GM10248 (cell line): ENCODE measurements around the gene ZNF234.
"Not testable (repeated sequence)": the region's sequence is repeated elsewhere in the genome, so short reads cannot be mapped to it uniquely, and the experiment has no call there.

ENCODE experiments used
- CTCF ChIA-PET: fragments of 300-600 bp; sonication (Branson Sonifier 250); formaldehyde crosslinking; extraction: SDS; loops from one replicate; lab custom pipeline; 2021; ENCODE audit warnings: antibody characterized with exemption; lab: Yijun Ruan, JAX
- POLR2A ChIA-PET: fragments of 350-650 bp; sonication (Branson Sonifier 250); formaldehyde crosslinking; extraction: SDS; loops from one replicate; lab custom pipeline; 2020; ENCODE audit warnings: antibody characterized with exemption; lab: Yijun Ruan, JAX
- DNase-seq: peaks from one replicate; pipeline ENCODE4 v3.0.0; 2012; ENCODE audit errors: extremely low spot score
- CTCF ChIP-seq: IDR thresholded peaks from 2 replicates; pipeline ENCODE4 v1.5.1; 2012; ENCODE audit warnings: mild to moderate bottlenecking, low read depth; ENCODE audit errors: extremely low read depth, missing control alignments, control extremely low read depth

ZNF234 gene

GRCh38 chr19:44111910-44112463, 29.4 kb upstream of the ZNF234 start:
- CTCF ChIA-PET: no interaction called here
- DNase-seq: no peak
- POLR2A ChIA-PET: no interaction called here
- TF ChIP-seq CTCF: no peak

- DNase-seq: no peak
- ChIA-PET POLR2A (interaction anchor here (1.1 kb wide), 1 partner anchor 52 kb away, joined by 3 read pairs; the partner anchor contains the start of gene ZNF226), CTCF (no interaction called here)
- no peak for TF ChIP-seq CTCF
These were observed 28.6 kb upstream of the ZNF234 start for GRCh38 chr19:44112802-44113137.

GRCh38 chr19:44113138-44113783, 28.1 kb upstream of the ZNF234 start, which contains the start of gene ZNF225:
Gene ZNF225 (plus strand): TSS chr19:44113399. CDS start chr19:44115828, 2,429 bp downstream.
- ChIA-PET CTCF (interaction anchor here (1.2 kb wide), 1 partner anchor 162 kb away, joined by 3 read pairs; the partner anchor contains the start of gene ZNF221), POLR2A (interaction anchor here (1.1 kb wide), 1 partner anchor 51 kb away, joined by 3 read pairs; the partner anchor contains the start of gene ZNF226)
- TF ChIP-seq CTCF: no peak

GRCh38 chr19:44113784-44114390, 27.5 kb upstream of the ZNF234 start:
- ChIA-PET POLR2A (interaction anchor here (1.1 kb wide), 1 partner anchor 51 kb away, joined by 3 read pairs; the partner anchor contains the start of gene ZNF226), CTCF (interaction anchor here (0.8 to 1.2 kb wide), 2 partner anchors 44 to 163 kb away, joined by 3 read pairs; partner anchors contain the start of gene ZNF221)
- TF ChIP-seq CTCF: no peak
- no peak for DNase-seq

More at GRCh38 chr19:44113138-44113783, 28.1 kb upstream of the ZNF234 start, which contains the start of gene ZNF225:
- DNase-seq: peak; percentile 90

GRCh38 chr19:44121162-44121561, 20.2 kb upstream of the ZNF234 start:
- CTCF ChIA-PET, DNase-seq, POLR2A ChIA-PET: not testable (repeated sequence)

GRCh38 chr19:44131955-44132354, 9.4 kb upstream of the ZNF234 start:
- ChIA-PET CTCF (interaction anchor here (2.5 kb wide), 1 partner anchor 15 kb away, joined by 7 read pairs; no protein-coding TSS in a partner anchor), POLR2A (no interaction called here)
- DNase-seq: no peak
- TF ChIP-seq CTCF: no peak
